ENCODE measurements around the gene HIF3A. TPM values are rescaled to one million over a fixed set of nuclear protein-coding genes. Genes with fewer than 3 reads are reported as not detected.

HIF3A gene
- total RNA-seq, 1 donor from 2014 or later: 6.7 TPM

DNA sequence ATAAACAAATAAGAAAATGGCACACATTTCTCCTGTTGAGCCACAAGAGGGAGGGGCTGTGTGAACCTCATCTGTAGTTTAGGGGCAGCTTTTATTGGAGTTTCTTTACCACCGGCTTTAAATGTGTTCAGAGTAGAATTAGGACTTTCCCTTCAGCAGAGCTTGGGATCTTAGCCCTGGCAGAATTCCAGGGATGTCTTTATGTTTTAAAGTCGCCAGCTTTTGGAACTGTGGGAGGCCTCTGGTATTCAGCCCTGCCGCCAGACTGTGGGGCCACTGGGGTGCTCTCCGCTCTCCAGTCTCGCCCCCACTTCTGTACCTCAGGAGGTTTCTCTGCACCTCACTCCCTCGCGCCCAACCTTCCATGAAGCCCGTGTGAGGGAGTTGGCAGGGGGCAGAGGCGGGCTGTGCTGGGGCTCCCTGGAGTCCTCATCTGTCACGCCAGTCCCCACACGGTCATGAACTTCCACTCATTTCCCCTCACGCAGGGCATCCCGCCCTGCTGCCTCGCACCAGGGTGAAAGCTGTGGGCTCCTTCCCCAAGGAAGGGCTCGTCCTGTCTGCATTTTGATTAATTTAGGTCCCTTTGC is 85.0 kb downstream of the HIF3A start:
- no peaks in the 10 kb centered on the region for H3K4me1 ChIP-seq
- no peak overlapping the region for H3K4me2 ChIP-seq
- H2AFZ ChIP-seq (replicated peaks): no peak overlapping the region
- no peaks in the 10 kb centered on the region for H3K4me1 Mint-ChIP-seq
- peaks cover 51% of the 10 kb centered on the region for H3K36me3 Mint-ChIP-seq
- H3K27ac Mint-ChIP-seq: no peak overlapping the region
- no peak overlapping the region for H3K4me3 Mint-ChIP-seq
- DNase-seq (ENCODE audit: low spot score): no peak
- no peak overlapping the region for H3K4me3 ChIP-seq
- peaks cover 4% of the 10 kb centered on the region for H3K9me3 ChIP-seq (ENCODE audit: low read depth)
- peaks cover 26% of the 10 kb centered on the region for H3K79me2 ChIP-seq (ENCODE audit: low read depth)
- H3K36me3 ChIP-seq: peaks cover 14% of the 10 kb centered on the region
- no peak for TF ChIP-seq EZH2 (IDR thresholded peaks at IDR 0.05)
- TF ChIP-seq, protein P1, sequence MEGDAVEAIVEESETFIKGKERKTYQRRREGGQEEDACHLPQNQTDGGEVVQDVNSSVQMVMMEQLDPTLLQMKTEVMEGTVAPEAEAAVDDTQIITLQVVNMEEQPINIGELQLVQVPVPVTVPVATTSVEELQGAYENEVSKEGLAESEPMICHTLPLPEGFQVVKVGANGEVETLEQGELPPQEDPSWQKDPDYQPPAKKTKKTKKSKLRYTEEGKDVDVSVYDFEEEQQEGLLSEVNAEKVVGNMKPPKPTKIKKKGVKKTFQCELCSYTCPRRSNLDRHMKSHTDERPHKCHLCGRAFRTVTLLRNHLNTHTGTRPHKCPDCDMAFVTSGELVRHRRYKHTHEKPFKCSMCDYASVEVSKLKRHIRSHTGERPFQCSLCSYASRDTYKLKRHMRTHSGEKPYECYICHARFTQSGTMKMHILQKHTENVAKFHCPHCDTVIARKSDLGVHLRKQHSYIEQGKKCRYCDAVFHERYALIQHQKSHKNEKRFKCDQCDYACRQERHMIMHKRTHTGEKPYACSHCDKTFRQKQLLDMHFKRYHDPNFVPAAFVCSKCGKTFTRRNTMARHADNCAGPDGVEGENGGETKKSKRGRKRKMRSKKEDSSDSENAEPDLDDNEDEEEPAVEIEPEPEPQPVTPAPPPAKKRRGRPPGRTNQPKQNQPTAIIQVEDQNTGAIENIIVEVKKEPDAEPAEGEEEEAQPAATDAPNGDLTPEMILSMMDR (IDR thresholded peaks at IDR 0.05): no peak
- TF ChIP-seq EZH2phosphoT487 (IDR thresholded peaks at IDR 0.05): no peak
- no peaks in the 10 kb centered on the region for H3K27me3 ChIP-seq
- H3K27ac ChIP-seq: no peak overlapping the region
- H4K20me1 ChIP-seq (ENCODE audit: low read depth): no peaks in the 10 kb centered on the region
- no peaks in the 10 kb centered on the region for H3F3A ChIP-seq (ENCODE audit: low read depth)
- H3K27me3 Mint-ChIP-seq (ENCODE audit: insufficient read depth, low read depth): peaks cover 3% of the 10 kb centered on the region
- peaks cover 2% of the 10 kb centered on the region for H3K9me3 Mint-ChIP-seq
- no peak overlapping the region for H3K9ac ChIP-seq

DNA sequence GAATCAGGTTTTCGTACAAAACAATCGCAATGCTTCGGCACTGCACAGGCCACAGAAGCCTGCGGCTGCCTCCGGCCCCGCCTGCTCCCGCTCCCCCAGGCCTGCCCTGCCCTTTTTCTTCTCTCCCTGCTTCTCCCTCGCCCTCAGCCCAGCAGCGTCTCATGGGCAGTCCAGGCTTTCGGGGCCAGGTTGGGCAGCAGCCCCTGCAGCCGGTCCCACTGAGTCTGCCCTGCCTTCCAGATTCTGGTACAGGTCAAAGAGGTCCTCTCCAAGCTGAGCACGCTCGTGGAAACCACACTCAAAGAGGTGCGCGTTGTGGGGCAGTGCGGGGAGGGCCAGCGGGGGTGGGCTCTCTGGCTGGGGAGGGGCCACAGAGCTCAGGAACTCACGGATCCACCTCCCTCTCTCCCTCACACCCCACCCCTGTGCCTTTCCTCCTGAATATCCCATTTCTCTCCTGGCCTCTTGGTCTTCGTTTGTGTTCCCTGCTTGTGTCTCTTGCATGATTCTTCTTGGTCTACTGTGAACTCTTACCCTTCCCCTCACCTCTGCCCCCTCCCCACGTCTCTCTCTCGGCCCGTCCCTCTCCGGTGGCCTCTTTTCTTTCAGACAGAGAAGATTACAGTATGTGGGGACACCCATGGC is 86.5 kb downstream of the HIF3A start:
- H3K36me3 Mint-ChIP-seq: peaks cover 48% of the 10 kb centered on the region
- Histone ChIP-seq H3F3A (ENCODE audit: low read depth) (no peaks in the 10 kb centered on the region), H2AFZ (replicated peaks) (no peak overlapping the region), H3K9me3 (ENCODE audit: low read depth) (peaks cover 4% of the 10 kb centered on the region), H3K79me2 (ENCODE audit: low read depth) (peaks cover 26% of the 10 kb centered on the region), H3K4me1 (no peaks in the 10 kb centered on the region), H3K36me3 (peaks cover 14% of the 10 kb centered on the region), H4K20me1 (ENCODE audit: low read depth) (no peaks in the 10 kb centered on the region), H3K4me3 (no peak overlapping the region), H3K27me3 (no peaks in the 10 kb centered on the region), H3K4me2 (no peak overlapping the region), H3K27ac (no peak overlapping the region), H3K9ac (no peak overlapping the region)
- H3K4me3 Mint-ChIP-seq: no peak overlapping the region
- H3K27ac Mint-ChIP-seq: no peak overlapping the region
- TF ChIP-seq EZH2phosphoT487 (IDR thresholded peaks at IDR 0.05) (no peak), EZH2 (IDR thresholded peaks at IDR 0.05) (no peak)
- TF ChIP-seq, protein P1 (IDR thresholded peaks at IDR 0.05): no peak
- H3K27me3 Mint-ChIP-seq (ENCODE audit: insufficient read depth, low read depth): peaks cover 4% of the 10 kb centered on the region
- no peaks in the 10 kb centered on the region for H3K4me1 Mint-ChIP-seq
- DNase-seq (ENCODE audit: low spot score): no peak
- H3K9me3 Mint-ChIP-seq: peaks cover 5% of the 10 kb centered on the region

DNA sequence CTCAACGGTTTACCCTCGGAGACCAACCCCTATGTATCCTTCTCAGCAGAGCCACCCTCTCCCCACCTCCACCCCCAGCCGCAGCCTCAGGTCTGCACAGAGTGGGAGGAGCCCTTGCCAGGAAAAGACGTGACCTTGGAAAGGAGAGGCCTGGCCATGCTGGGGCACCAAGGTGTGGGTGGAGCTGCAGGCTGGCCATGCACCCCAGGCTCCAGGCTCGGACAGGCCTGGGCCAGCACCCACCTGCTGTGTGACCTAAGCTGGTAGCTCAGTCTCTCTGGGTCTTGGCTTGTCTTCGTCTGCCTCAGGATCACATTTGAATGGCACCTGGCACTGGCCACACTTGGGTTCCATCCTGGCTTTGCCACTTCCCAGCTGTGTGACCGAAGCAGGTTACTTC is 87.0 kb downstream of the HIF3A start:
- no peak for DNase-seq (ENCODE audit: low spot score)
- Mint-ChIP-seq H3K36me3 (peaks cover 53% of the 10 kb centered on the region), H3K27me3 (ENCODE audit: insufficient read depth, low read depth) (peaks cover 4% of the 10 kb centered on the region)

More for the DNA sequence above, 87.0 kb downstream of the HIF3A start:
- H3K27ac Mint-ChIP-seq: no peak overlapping the region
- no peak overlapping the region for H3K4me3 Mint-ChIP-seq
- Histone ChIP-seq H3K4me1 (no peaks in the 10 kb centered on the region), H3K79me2 (ENCODE audit: low read depth) (peaks cover 26% of the 10 kb centered on the region), H3K4me2 (no peak overlapping the region), H3K27me3 (no peaks in the 10 kb centered on the region), H4K20me1 (ENCODE audit: low read depth) (no peaks in the 10 kb centered on the region), H2AFZ (replicated peaks) (no peak overlapping the region), H3K9ac (no peak overlapping the region), H3K9me3 (ENCODE audit: low read depth) (peaks cover 4% of the 10 kb centered on the region), H3K4me3 (no peak overlapping the region), H3K27ac (no peak overlapping the region), H3K36me3 (peaks cover 14% of the 10 kb centered on the region), H3F3A (ENCODE audit: low read depth) (no peaks in the 10 kb centered on the region)
- TF ChIP-seq, protein P1 (IDR thresholded peaks at IDR 0.05): no peak
- TF ChIP-seq EZH2 (IDR thresholded peaks at IDR 0.05): no peak
- no peak for TF ChIP-seq EZH2phosphoT487 (IDR thresholded peaks at IDR 0.05)
- H3K9me3 Mint-ChIP-seq: peaks cover 5% of the 10 kb centered on the region
- H3K4me1 Mint-ChIP-seq: no peaks in the 10 kb centered on the region

Measured in neural progenitor cell (in vitro differentiated cells).